Measurements from ENCODE around the gene ASTN2.

GRCh38 chr9:116504081-116504480 is 910.8 kb downstream of the ASTN2 start:
- no peak for TF ChIP-seq CTCF (IDR thresholded peaks at IDR 0.05; ENCODE audit: low read depth, low read length, poor library complexity, severe bottlenecking)
- TF ChIP-seq EZH2phosphoT487 (IDR thresholded peaks at IDR 0.05; ENCODE audit: borderline replicate concordance, low read length), result no peak

Data from DOHH2 (cell line).